Ureter (tissue), 1 donor: ENCODE data around the gene MARK3. TPM values are rescaled to one million over a fixed set of nuclear protein-coding genes. Genes with fewer than 3 reads are reported as not detected.

ENCODE experiments used
- DNase-seq: peaks from one replicate; pipeline ENCODE4 v3.0.0-alpha.2; 2020; ENCODE audit warnings: low spot score
- total RNA-seq: library from RNA; stranded (reverse); gene quantifications from one replicate; pipeline ENCODE4 v1.2.4, GENCODE V29; 2023
- donor health status: DM: yes; HTN: yes; CAD: no.

Gene MARK3
- total RNA-seq, 1 donor from 2014 or later = 140 TPM

DNA sequence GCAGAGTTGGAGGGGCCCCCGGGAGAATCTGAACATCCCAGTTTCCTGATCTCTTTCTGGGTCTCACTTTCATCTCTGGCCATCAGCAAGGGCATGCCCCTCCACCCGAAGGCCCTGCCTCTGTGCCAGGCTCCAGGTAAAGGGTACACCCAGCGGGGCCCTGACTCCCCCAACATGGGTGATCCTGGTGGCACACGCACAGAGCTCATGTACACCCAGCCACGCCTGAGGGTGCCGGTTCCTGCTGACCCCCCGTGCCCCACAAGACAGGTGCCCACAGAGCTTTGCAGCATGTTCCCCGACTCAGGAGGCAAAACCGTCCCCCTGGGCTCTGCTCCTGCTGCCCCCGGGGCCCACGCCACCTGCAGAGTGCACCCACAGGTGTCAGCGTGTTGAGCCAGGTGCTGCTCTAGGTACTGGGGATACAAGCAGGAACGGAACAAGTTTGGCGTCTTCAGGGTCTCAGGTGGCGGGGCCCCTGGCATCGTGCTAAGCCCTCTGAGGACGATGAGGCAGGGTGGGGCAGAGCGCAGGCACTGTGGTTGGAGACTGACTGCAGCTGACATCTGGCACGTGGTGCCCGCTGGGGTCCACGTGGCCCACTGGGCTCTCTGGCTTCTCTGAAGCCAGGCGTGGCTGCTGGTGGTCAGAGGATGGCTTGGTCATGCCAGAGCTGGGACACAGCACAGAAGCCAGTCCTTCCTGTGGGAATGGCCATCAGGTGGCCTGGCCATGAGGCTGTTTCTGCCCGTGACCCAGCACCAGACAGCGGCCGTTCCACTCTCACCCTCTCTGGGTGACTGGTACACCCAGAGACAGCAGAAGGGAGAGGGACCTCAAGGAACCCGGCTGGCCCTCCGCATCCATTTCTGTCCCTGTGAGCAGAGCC lies 163.5 kb downstream of the MARK3 start:
- DNase-seq = no peak

DNA sequence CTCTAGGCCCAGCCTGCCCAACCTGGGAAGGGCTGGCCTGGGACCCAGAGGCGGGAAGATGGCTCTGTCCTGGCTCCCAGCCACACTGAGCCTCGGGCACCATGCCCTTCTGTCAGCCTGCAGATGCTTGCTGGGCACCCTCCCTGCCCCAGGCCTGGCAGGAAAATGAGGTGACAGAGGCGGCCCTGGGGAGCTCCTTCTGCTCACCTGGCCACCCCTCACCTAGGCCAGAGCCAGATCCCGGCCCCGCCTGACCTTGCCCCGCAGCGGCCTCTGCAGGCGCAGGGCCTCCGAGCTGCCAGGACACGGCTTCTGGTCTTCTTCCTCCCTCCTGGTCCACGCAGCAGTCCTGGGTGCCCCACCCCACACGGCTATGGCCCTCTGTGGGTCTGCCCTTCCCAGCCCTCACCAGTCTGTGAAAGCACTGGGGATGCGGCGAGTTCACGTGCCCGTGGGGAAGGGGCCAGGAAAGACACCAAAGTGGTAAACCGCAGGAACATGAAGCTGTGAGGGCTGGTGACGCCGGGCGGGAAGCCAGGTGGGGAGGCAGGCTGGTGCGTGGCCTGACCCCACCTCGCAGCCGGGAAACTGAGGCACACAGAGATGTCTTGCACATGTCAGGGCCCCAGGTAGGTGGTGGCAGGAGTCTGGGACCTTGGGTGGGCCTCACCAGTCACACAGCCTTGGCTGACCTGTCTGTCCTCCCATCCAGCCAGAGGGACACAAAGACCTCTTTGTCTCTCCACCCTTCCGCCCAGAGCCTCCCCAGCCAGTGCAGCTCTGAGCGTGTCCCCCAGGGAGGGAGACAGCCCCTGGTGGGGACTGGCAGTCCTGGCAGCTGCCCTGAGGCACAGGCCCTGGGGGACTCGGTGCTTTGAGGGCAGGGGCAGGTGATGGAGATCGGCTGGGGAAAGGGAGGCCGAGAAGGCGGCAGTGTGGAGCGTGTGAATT lies 164.4 kb downstream of the MARK3 start:
- peak; percentile 57 for DNase-seq

DNA sequence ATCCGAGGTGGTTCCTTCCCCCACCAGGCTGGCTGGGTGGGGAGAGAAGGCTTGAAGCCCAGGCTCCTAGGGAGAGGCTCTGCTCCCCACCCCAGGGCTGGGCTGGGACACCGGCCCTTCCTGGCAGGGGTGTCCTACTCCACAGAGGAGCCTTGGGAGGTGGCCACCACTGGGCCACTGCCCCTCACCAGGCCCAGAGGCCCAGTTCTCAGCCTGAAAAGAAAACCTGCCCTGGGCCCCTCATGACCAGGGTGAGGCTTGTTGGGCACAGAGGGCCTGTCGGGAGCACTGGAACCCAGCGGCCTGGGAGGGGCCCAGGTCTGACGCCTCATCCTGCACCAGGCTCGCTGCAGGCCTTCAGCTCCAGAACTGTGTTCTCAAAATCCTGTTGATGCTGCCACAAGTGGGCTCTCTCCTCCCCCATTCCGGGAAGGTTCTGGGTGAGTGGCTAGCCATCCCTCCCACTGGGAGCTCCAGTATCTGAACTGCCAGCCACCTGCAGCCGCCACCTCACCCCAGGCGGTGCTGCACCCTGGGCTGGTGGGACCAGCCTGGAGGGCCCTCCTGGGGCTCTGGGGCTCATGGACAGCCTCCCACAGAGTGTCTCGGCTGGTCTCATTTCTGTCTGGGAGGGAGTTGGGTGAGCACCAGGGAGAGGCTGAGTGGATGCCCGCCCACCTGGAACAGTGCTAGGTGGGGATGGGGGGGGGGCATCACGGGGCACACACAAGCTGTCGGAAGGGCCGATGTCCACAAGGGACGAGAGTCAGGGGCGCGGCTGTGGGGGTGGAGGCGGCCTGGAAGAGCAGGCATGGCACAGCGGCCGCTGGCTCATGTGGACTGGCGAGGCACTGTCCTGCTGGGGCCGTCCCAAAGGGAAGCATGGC lies 165.5 kb downstream of the MARK3 start:
- DNase-seq = peak; percentile 44

DNA sequence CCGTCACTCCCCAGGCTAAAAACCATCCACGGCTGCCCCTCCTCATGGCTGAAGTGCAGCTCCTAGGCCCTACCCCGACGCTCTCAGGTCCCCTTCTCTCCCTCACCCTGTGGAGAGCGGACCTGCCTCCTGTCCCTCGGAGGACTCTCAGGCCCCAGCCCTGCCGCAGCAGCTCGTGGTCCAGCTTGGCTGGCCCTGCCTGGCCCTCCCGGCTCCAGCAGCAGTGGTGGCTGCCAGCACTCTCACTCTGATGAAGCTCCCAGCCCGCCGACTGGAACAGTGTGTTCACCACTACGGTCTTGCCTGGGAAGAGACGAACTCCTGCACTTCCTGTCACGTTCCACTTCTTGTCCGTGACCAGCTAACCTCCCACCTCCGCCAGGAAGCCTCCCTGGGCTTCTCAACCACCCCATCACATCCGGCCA lies 166.1 kb downstream of the MARK3 start:
- DNase-seq = peak; percentile 46

DNA sequence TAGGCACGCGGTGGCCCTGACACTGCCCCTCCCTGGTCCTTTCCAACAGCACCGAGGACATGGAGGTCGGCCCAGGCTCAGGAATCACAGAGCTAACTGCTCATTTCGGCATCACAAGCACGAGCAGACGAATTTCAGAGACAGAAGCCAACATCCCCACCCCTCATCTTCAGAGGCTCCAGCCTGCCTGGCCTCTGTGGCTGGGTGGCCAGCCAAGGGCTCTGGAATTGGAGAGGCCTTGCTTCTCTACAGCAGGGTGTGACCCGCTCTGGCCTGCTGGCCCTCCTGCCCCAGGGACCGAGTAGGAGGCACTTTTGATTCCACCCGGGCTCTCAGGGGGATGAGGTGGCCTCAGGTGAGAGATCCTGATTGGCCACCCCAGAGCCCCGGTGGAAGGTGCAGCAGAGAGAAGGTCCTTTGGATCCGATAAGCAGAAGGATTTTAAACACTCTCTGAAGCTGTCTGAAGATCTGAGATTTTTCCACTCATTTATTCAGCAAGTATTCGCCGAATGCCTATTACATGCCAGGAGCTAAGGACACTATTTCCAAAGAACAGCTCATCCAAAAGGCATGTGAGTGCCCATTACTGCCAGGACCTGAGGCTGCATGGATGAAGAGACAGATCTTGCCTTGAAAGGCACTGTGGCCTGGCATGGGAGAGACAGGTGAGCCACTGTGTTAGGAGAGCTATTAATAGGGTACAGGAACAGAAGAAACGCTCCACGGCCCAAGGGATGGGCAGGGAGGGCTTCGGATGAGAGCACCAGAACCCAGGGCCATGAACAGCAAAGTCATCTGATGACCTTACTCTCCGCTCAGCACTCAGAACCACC lies 167.0 kb downstream of the MARK3 start:
- peak; percentile 55 for DNase-seq

DNA sequence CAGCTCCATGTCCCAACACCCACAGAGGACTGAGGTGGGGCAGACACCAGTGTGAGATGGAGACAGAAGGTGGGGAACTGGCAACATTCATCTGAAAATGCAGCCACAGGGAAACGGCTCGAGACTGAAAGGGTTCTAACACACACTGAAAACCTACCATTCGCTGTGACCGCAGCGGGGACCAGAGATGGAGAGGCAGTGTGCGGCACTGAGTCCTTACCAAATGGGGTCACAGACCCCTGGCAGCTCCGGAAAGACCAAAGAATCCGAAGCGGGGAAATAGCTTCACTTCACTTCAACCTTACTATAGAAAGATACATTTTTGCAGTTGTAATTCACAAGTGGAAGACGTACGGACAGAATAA lies 167.6 kb downstream of the MARK3 start:
- DNase-seq = peak; percentile 40

Other genes starting within 250 kb of the MARK3 start
- 194 TPM for gene EIF5, start 51.2 kb upstream of the MARK3 start, total RNA-seq
- 310 TPM for gene CKB, start 137.4 kb downstream of the MARK3 start, total RNA-seq
- gene TRMT61A, start 143.8 kb downstream of the MARK3 start, total RNA-seq = 22.4 TPM
- gene BAG5, start 177.2 kb downstream of the MARK3 start, total RNA-seq = 36.8 TPM
- gene COA8, start 177.5 kb downstream of the MARK3 start, total RNA-seq = 37.3 TPM
- gene KLC1, start 243.8 kb downstream of the MARK3 start, total RNA-seq = 179 TPM